ENCODE data around the gene OGFOD2.

DNA sequence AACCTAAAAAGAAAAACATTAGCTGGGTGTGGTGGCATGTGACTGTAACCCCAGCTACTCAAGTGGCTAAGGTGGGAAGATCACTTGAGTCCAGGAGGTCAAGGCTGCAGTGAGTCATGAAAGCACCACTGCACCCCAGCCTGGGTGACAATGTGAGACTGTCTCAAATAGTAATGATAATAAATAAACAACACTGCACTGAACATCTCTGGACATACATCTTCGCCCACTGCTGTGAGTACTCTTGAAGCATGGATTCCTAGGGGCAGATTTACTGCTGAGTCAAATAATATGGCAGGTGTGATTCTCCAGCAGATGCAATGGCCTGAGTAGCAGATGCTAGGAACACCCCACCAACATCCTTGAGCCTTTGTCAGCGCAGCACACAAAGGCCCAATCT, 32.4 kb upstream of the OGFOD2 start:
- no peak for TF ChIP-seq EZH2phosphoT487 (IDR thresholded peaks at IDR 0.05; ENCODE audit: borderline replicate concordance, low read length)
- TF ChIP-seq, protein P1, sequence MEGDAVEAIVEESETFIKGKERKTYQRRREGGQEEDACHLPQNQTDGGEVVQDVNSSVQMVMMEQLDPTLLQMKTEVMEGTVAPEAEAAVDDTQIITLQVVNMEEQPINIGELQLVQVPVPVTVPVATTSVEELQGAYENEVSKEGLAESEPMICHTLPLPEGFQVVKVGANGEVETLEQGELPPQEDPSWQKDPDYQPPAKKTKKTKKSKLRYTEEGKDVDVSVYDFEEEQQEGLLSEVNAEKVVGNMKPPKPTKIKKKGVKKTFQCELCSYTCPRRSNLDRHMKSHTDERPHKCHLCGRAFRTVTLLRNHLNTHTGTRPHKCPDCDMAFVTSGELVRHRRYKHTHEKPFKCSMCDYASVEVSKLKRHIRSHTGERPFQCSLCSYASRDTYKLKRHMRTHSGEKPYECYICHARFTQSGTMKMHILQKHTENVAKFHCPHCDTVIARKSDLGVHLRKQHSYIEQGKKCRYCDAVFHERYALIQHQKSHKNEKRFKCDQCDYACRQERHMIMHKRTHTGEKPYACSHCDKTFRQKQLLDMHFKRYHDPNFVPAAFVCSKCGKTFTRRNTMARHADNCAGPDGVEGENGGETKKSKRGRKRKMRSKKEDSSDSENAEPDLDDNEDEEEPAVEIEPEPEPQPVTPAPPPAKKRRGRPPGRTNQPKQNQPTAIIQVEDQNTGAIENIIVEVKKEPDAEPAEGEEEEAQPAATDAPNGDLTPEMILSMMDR (conservative IDR thresholded peaks at IDR 0.05; ENCODE audit: low read depth, low read length) = no peak
- TF ChIP-seq EZH2 (IDR thresholded peaks at IDR 0.05; ENCODE audit: low read length, unreplicated experiment) = no peak
